LNCaP clone FGC (cell line): Measurements from ENCODE around the gene OR4Q2.
"Not testable (repeated sequence)": the region's sequence is repeated elsewhere in the genome, so short reads cannot be mapped to it uniquely, and the experiment has no call there.

Source experiments
- DNase-seq: peaks from one replicate; pipeline ENCODE4 v3.0.0-alpha.2; 2011; ENCODE audit warnings: low read depth
- H3K4me3 ChIP-seq: 2 replicates; pipeline ENCODE4 v1.5.1; 2011; ENCODE audit warnings: mild to moderate bottlenecking, low read depth, low read length, control low read depth
- CTCF ChIP-seq: IDR thresholded peaks from 2 replicates; pipeline ENCODE4 v1.5.1; 2012; ENCODE audit warnings: mild to moderate bottlenecking; ENCODE audit not compliant: control insufficient read depth, insufficient read depth; ENCODE audit errors: extremely low read depth

Gene OR4Q2

DNA sequence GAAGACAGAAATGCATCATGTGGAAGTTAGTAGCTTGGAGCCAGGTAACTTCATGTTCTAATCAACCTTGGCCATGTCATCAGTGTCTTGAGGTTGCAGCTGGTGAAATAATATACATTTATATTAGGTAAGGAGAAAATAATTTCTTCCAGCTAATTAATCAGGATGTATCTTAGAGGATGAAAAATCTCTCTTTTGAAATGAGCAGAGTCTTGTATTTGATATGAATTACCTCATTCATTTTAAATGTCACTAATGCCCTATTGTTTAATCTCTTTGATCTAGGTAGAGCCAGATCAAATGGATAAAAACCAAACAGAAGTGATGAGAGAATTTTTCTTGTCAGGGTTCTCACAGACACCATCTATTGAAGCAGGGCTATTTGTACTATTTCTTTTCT is at the start of gene OR4Q2:
Gene OR4Q2 (plus strand): TSS at position 301 of the 400 bp plus-strand sequence.
- DNase-seq: no peak
- no peak for TF ChIP-seq CTCF
- no peak within 1 kb of the TSS for H3K4me3 ChIP-seq

GRCh38 chr14:19969735-19970134 is 32.2 kb upstream of the OR4Q2 start:
- DNase-seq, H3K4me3 ChIP-seq: not testable (repeated sequence)

GRCh38 chr14:19974844-19975243 is 27.1 kb upstream of the OR4Q2 start:
- H3K4me3 ChIP-seq: no peak overlapping the region
- no peak for TF ChIP-seq CTCF
- DNase-seq: no peak

- no peak within 1 kb of the TSS for H3K4me3 ChIP-seq
- TF ChIP-seq CTCF: no peak
- DNase-seq: no peak
Observed at GRCh38 chr14:19975291-19975690, 26.7 kb upstream of the OR4Q2 start, which contains the start of gene OR4K15. Gene OR4K15, plus strand, starts transcription at chr14:19975591. Its CDS starts 0 bp downstream, at chr14:19975591.

DNA sequence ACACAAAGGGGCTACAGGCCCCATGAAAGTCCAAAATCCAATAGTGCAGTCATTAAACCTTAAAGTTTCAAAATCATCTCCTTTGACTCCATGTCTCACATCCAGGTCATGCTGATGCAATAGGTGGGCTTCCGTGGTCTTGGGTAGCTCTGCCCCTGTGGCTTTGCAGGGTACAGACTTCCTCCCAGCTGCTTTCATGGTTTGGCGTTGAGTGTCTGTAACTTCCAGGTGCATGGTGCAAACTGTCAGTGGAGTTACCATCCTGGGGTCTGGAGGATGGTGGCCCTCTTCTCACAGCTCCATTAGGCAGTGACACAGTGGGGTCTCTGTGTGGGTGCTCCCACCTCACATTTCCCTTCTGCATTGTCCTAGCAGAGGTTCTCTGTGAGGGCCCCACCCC is 8.5 kb upstream of the OR4Q2 start:
- no peak overlapping the region for H3K4me3 ChIP-seq
- no peak for TF ChIP-seq CTCF
- DNase-seq: no peak

GRCh38 chr14:20002319-20002718 is 356 bp downstream of the OR4Q2 start:
- TF ChIP-seq CTCF: no peak
- H3K4me3 ChIP-seq: no peak overlapping the region
- DNase-seq: no peak

DNA sequence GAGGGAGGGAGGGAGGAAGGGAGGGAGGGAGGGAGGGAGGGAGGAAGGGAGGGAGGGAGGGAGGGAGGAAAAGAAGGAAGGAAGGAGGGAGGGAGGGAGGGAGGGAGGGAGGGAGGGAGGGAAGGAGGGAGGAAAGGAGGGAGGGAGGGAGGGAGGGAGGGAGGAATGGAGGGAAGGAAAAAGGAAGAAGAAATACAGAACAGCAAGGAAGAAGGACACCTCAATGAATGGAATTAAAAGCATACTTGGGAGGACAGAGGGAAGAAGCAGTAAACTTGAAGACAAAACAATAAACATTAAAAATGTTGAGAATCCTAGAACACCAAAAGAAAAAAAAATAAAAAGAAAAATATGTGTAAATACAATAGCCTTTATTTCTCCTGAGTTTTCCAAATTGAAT is 6.2 kb downstream of the OR4Q2 start:
- H3K4me3 ChIP-seq: no peak overlapping the region
- TF ChIP-seq CTCF: no peak
- no peak for DNase-seq
